ENCODE measurements around the gene RUNX2.

DNA sequence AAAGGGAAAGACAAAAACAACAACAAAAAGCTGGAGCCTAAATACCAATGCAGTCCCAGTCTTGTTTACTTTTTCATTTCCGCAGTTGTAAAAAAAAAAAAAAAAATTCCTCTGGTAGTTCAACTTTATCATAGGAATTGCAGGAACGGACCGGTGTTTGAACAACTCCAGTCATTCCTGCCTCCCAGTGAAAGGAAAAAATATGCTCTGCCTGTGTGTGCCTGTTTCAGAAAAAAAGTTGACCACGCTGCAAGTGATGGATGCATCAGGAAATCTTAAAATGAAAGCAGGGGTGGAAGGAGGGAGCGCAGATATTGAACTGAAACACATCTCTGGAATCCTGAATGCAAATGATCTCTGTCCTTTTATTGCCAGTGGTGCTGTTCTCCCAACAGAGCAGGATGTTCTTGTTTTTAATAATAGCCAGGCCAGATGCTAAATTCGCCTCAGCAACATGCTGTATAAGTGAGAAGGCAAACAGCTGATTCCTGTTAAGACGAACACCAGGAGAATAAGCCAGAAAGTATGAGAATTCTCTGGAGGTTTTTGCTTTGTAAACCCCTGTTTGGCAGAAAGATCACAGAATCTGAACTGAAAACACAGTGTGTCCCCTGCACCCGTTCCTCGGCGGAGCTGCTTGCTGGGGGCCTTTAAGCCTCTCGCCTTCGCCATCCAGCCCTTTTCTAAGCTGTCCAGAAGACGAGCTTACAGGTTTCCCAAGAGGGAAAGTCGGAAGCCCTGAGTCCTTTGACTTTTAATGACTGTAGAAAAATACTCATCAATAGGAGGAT is 228.0 kb downstream of the RUNX2 start:
- TF ChIP-seq POLR2A (IDR thresholded peaks at IDR 0.05; ENCODE audit: low read depth, low read length), result no peak
- TF ChIP-seq POLR2AphosphoS5 (IDR thresholded peaks at IDR 0.05; ENCODE audit: low read depth, low read length), result no peak
